ENCODE results near the gene NELL1. TPM values are rescaled to one million over a fixed set of nuclear protein-coding genes. Genes with fewer than 3 reads are reported as not detected.
"Not testable (repeated sequence)": the region's sequence is repeated elsewhere in the genome, so short reads cannot be mapped to it uniquely, and the experiment has no call there.

The NELL1 gene
- total RNA-seq, 1 donor from 2014 or later: not detected

GRCh38 chr11:21180182-21180581 lies 510.8 kb downstream of the NELL1 start:
- no peak for DNase-seq (ENCODE audit: low read depth)

- DNase-seq (ENCODE audit: low read depth): no peak
These were observed 516.6 kb downstream of the NELL1 start for GRCh38 chr11:21185959-21186358.

- DNase-seq (ENCODE audit: low read depth): no peak
These were observed 520.8 kb downstream of the NELL1 start for GRCh38 chr11:21190181-21190580.

- no peak for DNase-seq (ENCODE audit: low read depth)
These were observed 526.6 kb downstream of the NELL1 start for GRCh38 chr11:21195995-21196394.

- no peak for DNase-seq (ENCODE audit: low read depth)
These were observed 529.1 kb downstream of the NELL1 start for GRCh38 chr11:21198498-21198897.

GRCh38 chr11:21205205-21205604 lies 535.8 kb downstream of the NELL1 start:
- DNase-seq (ENCODE audit: low read depth): no peak

- DNase-seq (ENCODE audit: low read depth): no peak
These were observed 556.5 kb downstream of the NELL1 start for GRCh38 chr11:21225860-21226259.

- DNase-seq (ENCODE audit: low read depth): no peak
These were observed 559.8 kb downstream of the NELL1 start for GRCh38 chr11:21229224-21229623.

GRCh38 chr11:21250196-21250595 lies 580.8 kb downstream of the NELL1 start:
- DNase-seq (ENCODE audit: low read depth): no peak

GRCh38 chr11:21254055-21254454 lies 584.7 kb downstream of the NELL1 start:
- DNase-seq (ENCODE audit: low read depth): no peak

- no peak for DNase-seq (ENCODE audit: low read depth)
These were observed 585.4 kb downstream of the NELL1 start for GRCh38 chr11:21254790-21255189.

GRCh38 chr11:21257461-21257860 lies 588.1 kb downstream of the NELL1 start:
- no peak for DNase-seq (ENCODE audit: low read depth)

- no peak for DNase-seq (ENCODE audit: low read depth)
These were observed 589.0 kb downstream of the NELL1 start for GRCh38 chr11:21258414-21258813.

- no peak for DNase-seq (ENCODE audit: low read depth)
These were observed 590.7 kb downstream of the NELL1 start for GRCh38 chr11:21260101-21260500.

GRCh38 chr11:21262992-21263391 lies 593.6 kb downstream of the NELL1 start:
- no peak for DNase-seq (ENCODE audit: low read depth)

GRCh38 chr11:21264125-21264524 lies 594.7 kb downstream of the NELL1 start:
- DNase-seq (ENCODE audit: low read depth): no peak

- DNase-seq (ENCODE audit: low read depth): no peak
These were observed 598.6 kb downstream of the NELL1 start for GRCh38 chr11:21268036-21268435.

- not testable (repeated sequence) for DNase-seq (ENCODE audit: low read depth)
These were observed 602.8 kb downstream of the NELL1 start for GRCh38 chr11:21272139-21272538.

GRCh38 chr11:21278840-21279239 lies 609.5 kb downstream of the NELL1 start:
- no peak for DNase-seq (ENCODE audit: low read depth)

- no peak for DNase-seq (ENCODE audit: low read depth)
These were observed 615.7 kb downstream of the NELL1 start for GRCh38 chr11:21285104-21285503.

GRCh38 chr11:21289686-21290085 lies 620.3 kb downstream of the NELL1 start:
- DNase-seq (ENCODE audit: low read depth): no peak

- DNase-seq (ENCODE audit: low read depth): no peak
These were observed 626.1 kb downstream of the NELL1 start for GRCh38 chr11:21295508-21295907.

- no peak for DNase-seq (ENCODE audit: low read depth)
These were observed 632.6 kb downstream of the NELL1 start for GRCh38 chr11:21301981-21302380.

- no peak for DNase-seq (ENCODE audit: low read depth)
These were observed 637.5 kb downstream of the NELL1 start for GRCh38 chr11:21306739-21307358.
